ENCODE data around the gene CD55. TPM values are rescaled to one million over a fixed set of nuclear protein-coding genes. Genes with fewer than 3 reads are reported as not detected.

The CD55 gene
- polyA plus RNA-seq, 1 donor from 2014 or later: 1.4 TPM

DNA sequence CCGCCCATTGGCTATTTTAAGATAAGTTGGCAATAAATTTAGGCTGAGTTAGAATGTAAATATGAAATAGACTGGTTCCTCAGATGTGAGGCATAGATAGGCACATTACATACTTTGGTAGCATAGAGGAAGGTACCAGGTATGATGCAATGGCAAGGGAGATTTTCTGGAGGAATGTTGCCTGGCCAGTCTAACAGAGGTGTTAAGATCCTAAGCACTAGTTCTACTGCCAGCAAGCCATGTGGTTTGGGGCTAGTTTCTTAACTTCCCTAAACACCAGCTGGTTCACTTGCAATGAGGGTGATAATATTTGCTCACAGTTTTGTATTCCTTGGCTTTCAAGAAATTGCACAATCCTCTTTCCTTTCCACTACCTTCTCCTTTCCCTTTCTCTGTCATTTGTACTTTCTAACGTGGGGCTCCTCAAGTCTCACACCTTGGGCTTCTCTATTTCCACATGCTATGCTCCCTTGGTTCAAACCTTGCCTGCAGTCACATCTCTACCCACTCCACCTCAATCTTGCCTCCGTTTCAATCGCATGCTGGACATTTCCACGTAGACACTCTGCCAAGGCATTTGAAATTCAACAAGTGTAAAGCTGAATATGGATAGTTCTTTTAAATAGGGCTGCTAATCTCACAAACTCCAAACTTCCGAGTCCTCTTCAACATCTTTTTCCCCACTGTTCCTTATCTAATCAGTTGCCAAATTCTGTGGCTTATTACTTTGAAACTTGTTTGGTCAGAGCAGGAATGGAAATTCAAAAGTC, 4.7 kb upstream of the CD55 start:
- Histone ChIP-seq H3K27ac (ENCODE audit: low read length) (no peak overlapping the region), H3K36me3 (ENCODE audit: insufficient read depth, low read length) (no peaks in the 10 kb centered on the region), H2AFZ (ENCODE audit: low read depth, low read length) (no peak overlapping the region), H3F3A (ENCODE audit: insufficient read depth, low read length, poor library complexity, severe bottlenecking) (no peaks in the 10 kb centered on the region), H3K9ac (ENCODE audit: low read length) (no peak overlapping the region), H3K27me3 (ENCODE audit: insufficient read depth, low read depth, low read length) (peaks cover 12% of the 10 kb centered on the region), H3K4me2 (ENCODE audit: low read length) (no peak overlapping the region), H3K4me3 (ENCODE audit: low read length) (no peak overlapping the region), H4K20me1 (ENCODE audit: insufficient read depth) (no peaks in the 10 kb centered on the region), H3K9me3 (ENCODE audit: low read length) (no peaks in the 10 kb centered on the region), H3K79me2 (replicated peaks; ENCODE audit: insufficient read depth, low read length) (no peaks in the 10 kb centered on the region), H3K9me2 (ENCODE audit: insufficient read depth, low read length) (no peaks in the 10 kb centered on the region)
- TF ChIP-seq EZH2 (IDR thresholded peaks at IDR 0.05; ENCODE audit: borderline replicate concordance, insufficient read depth, low read length, poor library complexity, severe bottlenecking) (no peak), CTCF (IDR thresholded peaks at IDR 0.05; ENCODE audit: poor library complexity, severe bottlenecking) (no peak), MXI1 (conservative IDR thresholded peaks at IDR 0.05; ENCODE audit: poor library complexity, severe bottlenecking) (no peak), EP300 (conservative IDR thresholded peaks at IDR 0.05; ENCODE audit: poor library complexity, severe bottlenecking) (no peak), REST (IDR thresholded peaks at IDR 0.05; ENCODE audit: borderline replicate concordance) (no peak), RAD21 (conservative IDR thresholded peaks at IDR 0.05) (no peak), POLR2AphosphoS5 (IDR thresholded peaks at IDR 0.05) (no peak), TAF1 (IDR thresholded peaks at IDR 0.05; ENCODE audit: low read depth) (no peak), SMC3 (conservative IDR thresholded peaks at IDR 0.05; ENCODE audit: poor library complexity) (no peak)

- no peak overlapping the region for H3K9ac ChIP-seq (ENCODE audit: low read length)
- no peak overlapping the region for H3K27ac ChIP-seq (ENCODE audit: low read length)
- no peaks in the 10 kb centered on the region for H3K79me2 ChIP-seq (replicated peaks; ENCODE audit: insufficient read depth, low read length)
- no peaks in the 10 kb centered on the region for H3K9me2 ChIP-seq (ENCODE audit: insufficient read depth, low read length)
- no peak overlapping the region for H3K4me2 ChIP-seq (ENCODE audit: low read length)
- peaks cover 17% of the 10 kb centered on the region for H3K27me3 ChIP-seq (ENCODE audit: insufficient read depth, low read depth, low read length)
- no peaks in the 10 kb centered on the region for H3F3A ChIP-seq (ENCODE audit: insufficient read depth, low read length, poor library complexity, severe bottlenecking)
- H3K9me3 ChIP-seq (ENCODE audit: low read length): no peaks in the 10 kb centered on the region
- no peak for TF ChIP-seq POLR2AphosphoS5 (IDR thresholded peaks at IDR 0.05)
- no peak for TF ChIP-seq TAF1 (IDR thresholded peaks at IDR 0.05; ENCODE audit: low read depth)
- no peak for TF ChIP-seq RAD21 (conservative IDR thresholded peaks at IDR 0.05)
- TF ChIP-seq SMC3 (conservative IDR thresholded peaks at IDR 0.05; ENCODE audit: poor library complexity): no peak
- no peak for TF ChIP-seq REST (IDR thresholded peaks at IDR 0.05; ENCODE audit: borderline replicate concordance)
- TF ChIP-seq EP300 (conservative IDR thresholded peaks at IDR 0.05; ENCODE audit: poor library complexity, severe bottlenecking): no peak
- TF ChIP-seq CTCF (IDR thresholded peaks at IDR 0.05; ENCODE audit: poor library complexity, severe bottlenecking): no peak
- no peak for TF ChIP-seq MXI1 (conservative IDR thresholded peaks at IDR 0.05; ENCODE audit: poor library complexity, severe bottlenecking)
- no peak for TF ChIP-seq EZH2 (IDR thresholded peaks at IDR 0.05; ENCODE audit: borderline replicate concordance, insufficient read depth, low read length, poor library complexity, severe bottlenecking)
- no peaks in the 10 kb centered on the region for H3K36me3 ChIP-seq (ENCODE audit: insufficient read depth, low read length)
- no peak overlapping the region for H2AFZ ChIP-seq (ENCODE audit: low read depth, low read length)
- no peak overlapping the region for H3K4me3 ChIP-seq (ENCODE audit: low read length)
- H4K20me1 ChIP-seq (ENCODE audit: insufficient read depth): no peaks in the 10 kb centered on the region
Observed at GRCh38 chr1:207317561-207317960, 3.9 kb upstream of the CD55 start.

Data from neural cell (in vitro differentiated cells).